H9 (cell line): Measurements from ENCODE around the gene PRR36. TPM values are rescaled to one million over a fixed set of nuclear protein-coding genes. Genes with fewer than 3 reads are reported as not detected.

Source experiments
- DNase-seq: peaks from one replicate; pipeline ENCODE4 v3.0.0-alpha.2; 2017
- H2AFZ ChIP-seq: one replicate; pipeline ENCODE4 v1.6.1; 2013; ENCODE audit warnings: mild to moderate bottlenecking, low read length, control low read depth, moderate library complexity
- H2AK5ac ChIP-seq: 2 replicates; pipeline ENCODE4 v1.6.1; 2013; ENCODE audit warnings: low read length, control low read depth, mixed read lengths; ENCODE audit not compliant: insufficient read length
- H2BK120ac ChIP-seq: one replicate; pipeline ENCODE4 v1.6.1; 2013; ENCODE audit warnings: low read depth, mild to moderate bottlenecking, low read length, control low read depth, inconsistent platforms; ENCODE audit not compliant: poor library complexity, severe bottlenecking
- H2BK12ac ChIP-seq: 2 replicates; pipeline ENCODE4 v1.6.1; 2013; ENCODE audit warnings: low read length, control low read depth, mixed read lengths, low read depth; ENCODE audit not compliant: insufficient read length
- H2BK15ac ChIP-seq: 2 replicates; pipeline ENCODE4 v1.6.1; 2013; ENCODE audit warnings: low read depth, low read length, control low read depth
- H2BK20ac ChIP-seq: one replicate; pipeline ENCODE4 v1.6.1; 2013; ENCODE audit warnings: low read depth, mild to moderate bottlenecking, low read length, control low read depth, inconsistent platforms; ENCODE audit not compliant: poor library complexity, severe bottlenecking
- H2BK5ac ChIP-seq: 2 replicates; pipeline ENCODE4 v1.6.1; 2013; ENCODE audit warnings: low read length, control low read depth, mixed read lengths; ENCODE audit not compliant: insufficient read length
- H3K14ac ChIP-seq: 2 replicates; pipeline ENCODE4 v1.6.1; 2013; ENCODE audit warnings: low read length, control low read depth; ENCODE audit not compliant: insufficient read depth
- H3K18ac ChIP-seq: 2 replicates; pipeline ENCODE4 v1.6.1; 2013; ENCODE audit warnings: low read depth, mild to moderate bottlenecking, mixed read lengths, low read length, control low read depth; ENCODE audit not compliant: insufficient read length
- H3K23ac ChIP-seq: 2 replicates; pipeline ENCODE4 v1.6.1; 2013; ENCODE audit warnings: low read length, control low read depth, mixed read lengths, low read depth; ENCODE audit not compliant: insufficient read length
- H3K23me2 ChIP-seq: 2 replicates; pipeline ENCODE4 v1.6.1; 2013; ENCODE audit warnings: low read depth, mild to moderate bottlenecking, mixed read lengths, low read length, control low read depth; ENCODE audit not compliant: insufficient read length, poor library complexity, severe bottlenecking
- H3K27ac ChIP-seq: 2 replicates; pipeline ENCODE4 v1.5.1; 2013; ENCODE audit warnings: low read length, control low read depth, mixed read lengths, low read depth; ENCODE audit not compliant: insufficient read length
- H3K27me3 ChIP-seq: 2 replicates; pipeline ENCODE4 v1.6.1; 2013; ENCODE audit warnings: low read length, control low read depth, inconsistent platforms; ENCODE audit not compliant: insufficient read depth
- H3K4ac ChIP-seq: 2 replicates; pipeline ENCODE4 v1.6.1; 2013; ENCODE audit warnings: low read depth, mild to moderate bottlenecking, control low read depth, inconsistent platforms, low read length, moderate library complexity
- H3K4me1 ChIP-seq: 2 replicates; pipeline ENCODE4 v1.6.1; 2013; ENCODE audit warnings: low read length, control low read depth, inconsistent platforms; ENCODE audit not compliant: insufficient read depth
- H3K4me2 ChIP-seq: 2 replicates; pipeline ENCODE4 v1.6.1; 2013; ENCODE audit warnings: low read length, control low read depth, mixed read lengths; ENCODE audit not compliant: insufficient read length, insufficient read depth
- H3K56ac ChIP-seq: 2 replicates; pipeline ENCODE4 v1.6.1; 2013; ENCODE audit warnings: low read depth, mild to moderate bottlenecking, mixed read lengths, low read length, control low read depth; ENCODE audit not compliant: insufficient read length
- H3K79me1 ChIP-seq: 2 replicates; pipeline ENCODE4 v1.6.1; 2013; ENCODE audit warnings: low read depth, mild to moderate bottlenecking, moderate library complexity, low read length, control low read depth, inconsistent platforms; ENCODE audit not compliant: insufficient read depth, poor library complexity, severe bottlenecking
- H3K79me2 ChIP-seq: 2 replicates; pipeline ENCODE4 v1.6.1; 2013; ENCODE audit warnings: low read length, control low read depth, inconsistent platforms; ENCODE audit not compliant: insufficient read depth
- H3K9ac ChIP-seq: 2 replicates; pipeline ENCODE4 v1.6.1; 2013; ENCODE audit warnings: low read length, control low read depth, mixed read lengths; ENCODE audit not compliant: insufficient read length; ENCODE audit errors: extremely low read depth
- H3K9me3 ChIP-seq: one replicate; pipeline ENCODE4 v1.6.1; 2013; ENCODE audit warnings: low read depth, low read length, inconsistent platforms; ENCODE audit not compliant: control insufficient read depth
- H3T11ph ChIP-seq: one replicate; pipeline ENCODE4 v1.6.1; 2013; ENCODE audit warnings: mild to moderate bottlenecking, low read length, control low read depth, inconsistent platforms
- H4K20me1 ChIP-seq: one replicate; pipeline ENCODE4 v1.6.1; 2013; ENCODE audit not compliant: control insufficient read depth, insufficient read length, insufficient read depth
- H4K5ac ChIP-seq: 2 replicates; pipeline ENCODE4 v1.6.1; 2013; ENCODE audit warnings: low read depth, mild to moderate bottlenecking, mixed read lengths, low read length, control low read depth; ENCODE audit not compliant: insufficient read length
- H4K8ac ChIP-seq: replicated peaks from 2 replicates; pipeline ENCODE4 v1.6.1; 2013; ENCODE audit warnings: low read length, control low read depth, mixed read lengths, low read depth; ENCODE audit not compliant: insufficient read length
- H4K91ac ChIP-seq: 2 replicates; pipeline ENCODE4 v1.6.1; 2013; ENCODE audit warnings: low read depth, mild to moderate bottlenecking, moderate library complexity, mixed read lengths, low read length, control low read depth; ENCODE audit not compliant: insufficient read length
- H3K27ac Mint-ChIP-seq, 3 experiments: 2 replicates in 2 of 3; 3 replicates in 1 of 3; pipeline ENCODE4 v1.8.0; 2020 to 2021; ENCODE audit warnings: mixed read lengths in 3 of 3, mild to moderate bottlenecking in 1 of 3, moderate library complexity in 1 of 3
- H3K27me3 Mint-ChIP-seq: 2 replicates; pipeline ENCODE4 v1.8.0; 2021; ENCODE audit warnings: low read depth, mild to moderate bottlenecking, moderate library complexity, mixed read lengths
- H3K36me3 Mint-ChIP-seq, 3 experiments: 2 replicates in 2 of 3; 3 replicates in 1 of 3; pipeline ENCODE4 v1.8.0; 2020 to 2021; ENCODE audit warnings: low read depth in 3 of 3, mixed read lengths in 3 of 3; ENCODE audit not compliant: insufficient read depth in 1 of 3
- H3K4me1 Mint-ChIP-seq, 2 experiments: 2 replicates each; pipeline ENCODE4 v1.8.0; 2020; ENCODE audit warnings: mixed read lengths in 2 of 2
- H3K4me3 Mint-ChIP-seq, 2 experiments: 2 replicates in 1 of 2; 3 replicates in 1 of 2; pipeline ENCODE4 v1.8.0; 2020 to 2021; ENCODE audit warnings: mild to moderate bottlenecking in 2 of 2, mixed read lengths in 2 of 2, moderate library complexity in 1 of 2
- H3K9me3 Mint-ChIP-seq, 2 experiments: 2 replicates in 1 of 2; 3 replicates in 1 of 2; pipeline ENCODE4 v1.8.0; 2020; ENCODE audit warnings: mild to moderate bottlenecking in 2 of 2, mixed read lengths in 2 of 2, moderate library complexity in 1 of 2
- CTCF ChIP-seq: fragments of 200-600 bp; sonication (generic); conservative IDR thresholded peaks from 3 replicates; pipeline ENCODE4 v1.8.0; 2021; ENCODE audit warnings: antibody characterized with exemption, mild to moderate bottlenecking
- WGBS: extraction: QIAGEN DNeasy Blood & Tissue Kit; methylation state at CpG from one replicate; pipeline ENCODE4 v1.1.7; 2013; ENCODE audit warnings: missing lambda C conversion rate, low lambda C conversion rate, mixed read lengths; ENCODE audit not compliant: insufficient read length; ENCODE audit errors: extremely low coverage; 5-methylcytosine and 5-hydroxymethylcytosine counted together
- total RNA-seq: library from RNA; stranded (reverse); gene quantifications from 2 replicates; pipeline ENCODE4 v1.2.1, GENCODE V29; 2021

Gene PRR36
- total RNA-seq, 1 experiment from 2014 or later, result 20.4 TPM

DNA sequence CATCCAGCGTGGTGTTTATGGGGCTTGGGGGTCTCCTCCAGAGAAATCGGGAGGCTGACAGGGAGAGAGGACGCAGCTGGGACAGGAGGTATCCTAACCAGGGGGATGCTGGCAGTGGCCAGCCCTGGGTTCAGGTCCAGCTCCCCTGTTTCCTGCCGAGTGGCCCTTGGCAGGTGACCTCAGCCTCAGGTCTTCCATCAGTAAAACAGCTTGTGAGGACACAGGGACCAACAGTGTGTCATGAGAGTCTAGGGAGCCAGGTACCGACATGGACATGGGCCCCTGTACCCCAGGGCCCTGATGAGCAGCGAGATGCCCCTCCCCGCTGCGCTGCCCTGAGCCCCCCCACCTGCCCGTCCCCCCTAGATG lies 24.6 kb downstream of the PRR36 start:
- no peaks in the 10 kb centered on the region for H3K4me1 ChIP-seq
- H3K27ac ChIP-seq, result no peak overlapping the region
- no peak overlapping the region for H3K14ac ChIP-seq
- Mint-ChIP-seq H3K4me3 (no peak overlapping the region), H3K9me3 (no peaks in the 10 kb centered on the region), H3K27me3 (peaks cover 16% of the 10 kb centered on the region), H3K36me3 (no peaks in the 10 kb centered on the region), H3K27ac (no peak overlapping the region), H3K4me1 (peaks cover 6 to 10% of the 10 kb centered on the region in 2 experiments)
- TF ChIP-seq CTCF, result no peak
- no peaks in the 10 kb centered on the region for H3K79me2 ChIP-seq
- H2BK15ac ChIP-seq, result no peak overlapping the region
- no peak for DNase-seq
- no peak overlapping the region for H2BK120ac ChIP-seq
- no peak overlapping the region for H4K91ac ChIP-seq
- no peak overlapping the region for H2BK5ac ChIP-seq
- no CpG with 5 or more reads among the region's 9 CpGs for WGBS
- no peaks in the 10 kb centered on the region for H3K79me1 ChIP-seq
- H4K8ac ChIP-seq, result no peak overlapping the region
- no peak overlapping the region for H2AK5ac ChIP-seq
- no peak overlapping the region for H3T11ph ChIP-seq
- no peak overlapping the region for H2BK12ac ChIP-seq
- no peak overlapping the region for H2AFZ ChIP-seq
- H3K9ac ChIP-seq, result no peak overlapping the region
- no peak overlapping the region for H3K23ac ChIP-seq
- H2BK20ac ChIP-seq, result no peak overlapping the region
- no peaks in the 10 kb centered on the region for H4K20me1 ChIP-seq
- H4K5ac ChIP-seq, result no peak overlapping the region
- H3K4me2 ChIP-seq, result no peak overlapping the region
- no peaks in the 10 kb centered on the region for H3K27me3 ChIP-seq
- no peak overlapping the region for H3K18ac ChIP-seq
- no peaks in the 10 kb centered on the region for H3K23me2 ChIP-seq
- H3K9me3 ChIP-seq, result no peaks in the 10 kb centered on the region
- H3K4ac ChIP-seq, result no peak overlapping the region
- H3K56ac ChIP-seq, result no peak overlapping the region
